KOPT-K1 (cell line): ENCODE data around the gene TMEM208.

Experiments
- H3K27ac ChIP-seq: fragments of 200-600 bp; sonication (generic); 2 replicates; pipeline ENCODE4 v1.5.1; 2016; ENCODE audit warnings: antibody characterized with exemption, mild to moderate bottlenecking, low read depth, low read length; ENCODE audit not compliant: poor library complexity, severe bottlenecking
- H3K36me3 ChIP-seq: fragments of 200-600 bp; sonication (generic); 2 replicates; pipeline ENCODE4 v1.5.1; 2017; ENCODE audit warnings: antibody characterized with exemption, mild to moderate bottlenecking, low read length, moderate library complexity; ENCODE audit not compliant: insufficient read depth
- H3K9me3 ChIP-seq: fragments of 200-600 bp; sonication (generic); 2 replicates; pipeline ENCODE4 v1.5.1; 2017; ENCODE audit warnings: antibody characterized with exemption, low read length, mild to moderate bottlenecking; ENCODE audit not compliant: insufficient read depth, poor library complexity, severe bottlenecking

The TMEM208 gene

DNA sequence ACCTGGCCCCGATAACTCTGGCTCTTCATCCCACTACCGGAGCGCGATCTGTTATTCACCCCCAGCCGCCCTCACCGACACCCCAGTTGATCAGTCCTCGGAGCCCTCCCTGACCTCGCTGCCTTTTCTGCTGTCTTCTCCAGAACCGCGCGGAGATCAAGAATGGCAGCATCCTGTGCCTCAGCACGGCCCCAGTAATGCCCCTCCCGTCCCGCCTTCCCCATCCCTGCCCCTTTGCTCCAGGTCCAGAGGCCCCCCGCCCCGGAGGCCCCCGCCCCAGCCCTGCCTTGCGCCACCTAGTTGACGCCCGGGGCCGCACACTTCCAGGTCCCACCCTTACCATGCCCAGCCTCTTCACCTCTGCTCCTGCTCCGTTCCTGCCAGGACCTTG is 27.1 kb upstream of the TMEM208 start:
- no peak overlapping the region for H3K27ac ChIP-seq
- H3K9me3 ChIP-seq: no peaks in the 10 kb centered on the region
- H3K36me3 ChIP-seq: peaks cover 97% of the 10 kb centered on the region

DNA sequence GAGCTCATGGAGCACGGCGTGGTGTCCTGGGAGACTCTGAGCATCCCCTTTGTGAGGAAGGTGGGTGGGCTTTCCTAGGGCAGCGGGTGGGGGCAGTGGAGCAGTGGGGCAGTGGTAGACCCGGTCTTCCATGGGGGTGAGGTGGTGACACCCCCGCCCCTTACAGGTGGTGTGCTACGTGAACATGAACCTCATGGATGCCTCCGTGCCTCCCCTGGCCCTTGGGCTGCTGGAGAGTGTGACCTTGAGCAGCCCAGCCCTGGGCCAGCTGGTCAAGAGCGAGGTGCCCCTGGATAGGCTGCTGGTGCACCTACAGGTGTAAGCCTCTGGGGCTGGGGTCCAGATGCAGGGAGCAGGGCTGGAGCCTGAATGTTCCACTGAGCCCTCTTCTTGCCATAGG is 26.4 kb upstream of the TMEM208 start:
- Histone ChIP-seq H3K9me3 (no peaks in the 10 kb centered on the region), H3K27ac (no peak overlapping the region), H3K36me3 (peaks cover 90% of the 10 kb centered on the region)

DNA sequence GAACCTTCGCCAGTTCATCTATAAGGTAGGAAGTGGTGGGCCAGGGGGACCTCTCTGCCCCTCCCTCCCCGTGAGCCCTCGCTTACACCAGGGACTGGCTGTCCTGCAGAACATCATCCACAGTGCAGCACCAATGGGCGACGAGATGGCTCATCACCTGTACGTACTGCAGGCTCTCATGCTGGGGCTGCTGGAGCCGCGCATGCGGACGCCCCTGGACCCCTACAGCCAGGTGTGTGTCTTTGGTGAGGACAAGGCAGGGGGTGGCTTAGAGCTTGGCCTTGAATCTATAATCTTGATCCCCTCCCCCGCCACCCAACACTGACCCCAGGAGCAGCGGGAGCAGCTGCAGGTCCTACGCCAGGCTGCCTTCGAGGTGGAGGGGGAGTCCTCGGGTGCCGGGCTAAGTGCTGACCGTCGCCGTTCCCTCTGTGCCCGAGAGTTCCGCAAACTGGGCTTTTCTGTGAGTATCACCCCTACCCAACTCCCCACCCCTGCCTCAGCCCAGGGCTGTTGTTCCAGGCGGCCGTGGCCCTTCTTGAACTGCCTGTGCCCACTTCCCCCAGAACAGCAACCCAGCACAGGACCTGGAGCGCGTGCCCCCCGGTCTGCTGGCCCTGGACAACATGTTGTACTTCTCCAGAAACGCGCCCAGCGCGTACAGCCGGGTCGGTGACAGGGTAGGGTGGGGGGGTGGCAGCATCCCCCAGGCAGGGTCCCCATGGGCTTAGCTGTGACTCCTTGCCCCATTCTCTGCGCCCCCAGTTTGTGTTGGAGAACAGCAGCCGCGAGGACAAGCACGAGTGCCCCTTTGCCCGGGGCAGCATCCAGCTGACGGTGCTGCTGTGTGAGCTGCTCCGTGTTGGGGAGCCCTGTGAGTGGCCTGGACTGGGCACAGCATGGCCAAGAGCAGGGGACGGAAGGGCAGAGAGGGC is 25.3 kb upstream of the TMEM208 start:
- Histone ChIP-seq H3K36me3 (peaks cover 89% of the 10 kb centered on the region), H3K9me3 (no peaks in the 10 kb centered on the region), H3K27ac (no peak overlapping the region)

DNA sequence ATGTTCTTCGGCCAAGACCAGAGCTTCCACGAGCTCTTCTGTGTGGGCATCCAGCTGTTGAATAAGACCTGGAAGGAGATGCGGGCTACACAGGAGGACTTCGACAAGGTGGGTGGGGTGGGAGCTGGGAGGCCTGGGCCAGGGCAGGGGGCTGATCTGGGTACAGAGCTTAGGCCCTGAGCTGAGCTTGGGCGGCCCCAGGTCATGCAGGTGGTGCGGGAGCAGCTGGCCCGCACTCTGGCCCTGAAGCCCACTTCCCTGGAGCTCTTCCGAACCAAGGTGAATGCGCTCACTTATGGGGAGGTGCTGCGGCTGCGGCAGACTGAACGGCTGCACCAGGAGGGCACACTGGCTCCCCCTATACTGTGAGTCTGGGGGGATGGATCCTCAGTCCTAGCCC is 24.5 kb upstream of the TMEM208 start:
- H3K36me3 ChIP-seq: peaks cover 83% of the 10 kb centered on the region
- no peak overlapping the region for H3K27ac ChIP-seq
- H3K9me3 ChIP-seq: no peaks in the 10 kb centered on the region

DNA sequence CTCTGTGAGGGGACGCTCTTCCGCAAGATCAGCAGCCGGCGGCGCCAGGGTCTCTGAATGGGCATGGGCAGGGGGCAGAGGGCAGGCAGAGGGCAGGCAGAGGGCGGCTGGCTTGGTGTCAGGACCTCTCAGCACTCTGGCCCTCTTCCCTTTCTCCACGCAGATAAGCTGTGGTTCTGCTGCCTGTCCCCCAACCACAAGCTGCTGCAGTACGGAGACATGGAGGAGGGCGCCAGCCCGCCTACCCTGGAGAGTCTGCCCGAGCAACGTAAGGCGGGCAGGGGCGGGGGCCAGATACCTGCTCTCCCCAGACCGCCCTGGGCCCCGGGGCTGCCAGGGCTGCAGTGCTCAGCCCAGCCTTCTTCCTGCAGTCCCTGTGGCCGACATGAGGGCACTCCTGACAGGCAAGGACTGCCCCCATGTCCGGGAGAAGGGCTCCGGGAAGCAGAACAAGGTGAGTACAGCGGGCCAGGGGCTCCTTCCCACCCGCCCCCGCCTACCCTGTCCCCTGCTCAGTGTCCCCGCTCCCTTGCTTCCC is 23.9 kb upstream of the TMEM208 start:
- no peak overlapping the region for H3K27ac ChIP-seq
- H3K36me3 ChIP-seq: peaks cover 77% of the 10 kb centered on the region
- H3K9me3 ChIP-seq: no peaks in the 10 kb centered on the region

DNA sequence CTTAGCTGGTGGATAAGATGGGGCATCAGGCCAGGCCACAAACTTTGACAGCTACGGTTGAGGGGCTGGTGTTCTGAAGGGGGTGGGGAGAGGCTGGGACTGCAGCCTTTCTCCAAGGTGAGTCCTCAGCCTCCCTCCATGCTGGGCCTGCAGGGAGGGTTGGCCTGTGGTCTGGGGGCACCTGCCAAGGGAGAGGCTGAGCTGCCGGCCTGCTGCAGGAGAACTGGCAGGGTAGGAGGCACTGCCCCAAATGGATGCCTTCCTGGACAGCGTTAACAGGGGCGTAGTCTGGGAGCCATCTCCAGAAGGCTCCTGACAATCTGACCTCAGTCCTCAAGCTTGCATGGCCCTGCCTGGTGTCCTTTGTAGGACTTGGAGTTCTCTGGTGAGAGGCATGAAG is 22.9 kb upstream of the TMEM208 start:
- H3K9me3 ChIP-seq: no peaks in the 10 kb centered on the region
- H3K36me3 ChIP-seq: peaks cover 67% of the 10 kb centered on the region
- no peak overlapping the region for H3K27ac ChIP-seq

DNA sequence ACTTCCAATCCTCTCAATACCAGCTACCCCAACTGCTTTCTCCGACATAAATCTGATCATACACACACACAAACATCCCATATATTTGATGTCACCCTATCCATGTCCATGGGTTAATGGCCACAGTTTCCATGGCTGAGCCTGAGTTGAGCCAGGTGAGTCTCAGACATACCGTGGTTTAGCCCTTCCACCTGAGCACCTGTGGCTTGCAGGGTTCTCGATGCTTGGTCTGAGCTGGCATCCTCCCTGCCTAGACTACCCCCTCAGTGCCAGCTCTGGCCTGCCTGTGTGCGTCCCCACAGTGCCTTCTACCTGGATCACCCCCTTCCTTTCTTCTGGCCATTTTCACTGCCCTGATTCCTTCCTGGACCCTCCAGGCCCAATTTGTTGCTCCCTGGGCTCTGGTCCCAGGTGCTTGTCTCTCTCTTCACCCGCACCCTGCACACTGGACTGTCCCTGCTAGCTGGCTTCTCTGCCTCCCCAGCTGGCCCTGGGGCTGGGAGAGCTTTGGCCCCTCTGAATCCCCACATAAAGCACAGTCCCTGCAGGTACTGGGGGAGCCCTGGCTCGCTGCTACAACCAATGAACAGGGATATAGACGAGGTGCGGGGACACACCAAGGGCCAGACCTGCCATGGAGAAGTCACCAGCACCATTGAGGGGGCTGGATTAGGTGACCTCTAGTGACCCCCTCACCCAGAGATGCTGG is 20.6 kb upstream of the TMEM208 start:
- Histone ChIP-seq H3K27ac (no peak overlapping the region), H3K36me3 (peaks cover 46% of the 10 kb centered on the region), H3K9me3 (no peaks in the 10 kb centered on the region)

DNA sequence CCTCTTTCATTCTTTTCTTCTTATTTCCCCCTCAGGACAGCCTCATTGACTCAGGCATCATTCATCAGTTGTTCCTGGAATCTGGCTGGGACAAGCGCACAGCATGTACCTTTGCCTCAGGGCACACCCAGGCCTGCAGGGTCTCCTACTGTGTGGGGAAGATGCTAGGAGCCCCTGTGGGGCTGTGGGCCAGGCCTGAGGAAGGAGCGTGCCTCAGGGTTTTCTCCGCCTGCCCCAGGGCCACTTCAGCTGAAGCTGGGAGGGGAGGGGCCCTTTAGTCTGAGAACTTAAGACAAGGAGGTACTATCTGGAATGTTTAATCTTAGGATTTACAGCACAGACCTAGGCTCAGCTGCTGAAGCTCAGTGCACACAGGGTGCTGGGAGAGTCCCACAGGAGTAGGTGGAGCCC is 20.1 kb upstream of the TMEM208 start:
- Histone ChIP-seq H3K9me3 (no peaks in the 10 kb centered on the region), H3K36me3 (peaks cover 40% of the 10 kb centered on the region), H3K27ac (no peak overlapping the region)

DNA sequence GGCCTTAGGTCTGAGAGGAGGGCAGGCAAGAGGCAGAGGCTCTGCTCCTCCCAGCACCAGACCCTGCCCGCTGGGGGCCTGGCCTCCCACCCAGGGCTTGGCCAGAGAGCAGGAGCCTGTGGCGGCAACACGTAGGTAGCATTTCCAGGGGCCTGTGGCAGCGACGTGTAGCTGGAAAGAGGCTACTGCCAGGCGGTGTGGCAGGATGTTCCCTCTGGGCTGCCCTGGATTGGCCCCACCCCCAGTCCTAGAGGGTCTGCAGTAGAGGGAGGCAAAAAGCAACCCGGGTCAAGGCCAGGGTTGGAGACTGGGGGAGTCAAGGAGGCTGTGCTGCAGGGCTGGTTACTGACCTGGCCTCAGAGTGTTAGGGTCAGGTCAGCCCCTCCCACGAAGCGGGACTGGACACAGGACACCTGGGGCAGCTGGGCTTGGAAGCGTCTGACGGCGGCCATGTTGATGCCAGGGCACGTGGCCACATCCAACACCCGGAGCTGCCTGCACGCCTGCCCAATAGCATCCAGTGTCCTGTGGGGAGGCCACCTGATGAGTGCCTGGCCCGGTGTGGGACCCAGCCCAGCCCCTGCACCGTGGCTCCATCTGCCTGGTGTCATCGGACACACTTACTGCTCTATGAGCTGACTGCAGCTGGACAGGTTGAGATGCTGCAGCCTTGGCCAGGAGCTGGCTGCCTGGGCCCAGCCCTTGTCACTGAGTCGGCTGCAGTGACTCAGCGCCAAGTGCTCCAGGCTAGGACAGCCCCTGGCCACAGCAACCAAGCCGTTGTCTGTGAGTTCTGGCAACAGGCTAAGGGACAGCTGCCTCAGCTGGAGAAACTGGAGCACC is 19.5 kb upstream of the TMEM208 start:
- Histone ChIP-seq H3K9me3 (no peaks in the 10 kb centered on the region), H3K27ac (no peak overlapping the region), H3K36me3 (peaks cover 34% of the 10 kb centered on the region)

DNA sequence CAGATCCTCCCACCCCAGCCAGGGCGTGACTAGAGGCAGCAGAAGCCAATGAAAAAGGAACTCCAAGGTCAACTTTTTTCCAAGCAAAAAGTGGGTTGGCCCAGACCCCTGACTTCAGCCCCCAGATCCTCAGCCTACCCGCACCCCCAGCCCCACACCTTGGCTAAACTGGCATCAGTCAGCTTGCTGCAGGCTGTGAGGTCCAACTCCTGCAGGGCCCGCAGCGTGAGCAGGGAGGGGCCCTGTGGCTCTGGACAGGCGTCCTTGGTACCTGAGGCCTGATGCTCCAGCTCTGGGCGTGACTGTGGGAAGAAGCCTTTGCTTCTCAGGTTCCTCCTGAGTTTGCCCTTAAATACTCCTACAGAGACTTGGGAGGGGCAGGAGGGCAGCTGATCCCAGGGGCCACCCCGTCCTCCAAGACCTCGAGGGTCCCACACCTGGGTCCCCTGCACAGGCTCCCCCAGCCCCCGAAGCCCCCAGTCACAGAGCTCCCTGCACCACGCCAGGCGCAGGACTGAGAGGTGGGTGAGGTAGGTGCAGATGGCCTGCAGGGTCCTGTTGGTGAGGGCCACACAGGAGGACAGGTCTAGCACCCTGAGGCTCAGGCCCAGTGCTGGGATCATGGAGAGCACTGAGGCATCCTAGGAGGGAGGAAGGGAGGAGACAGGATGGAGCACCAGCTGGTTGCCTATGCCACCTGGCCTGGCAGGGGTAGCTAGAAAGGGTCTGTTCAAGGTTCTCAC is 18.6 kb upstream of the TMEM208 start:
- Histone ChIP-seq H3K27ac (no peak overlapping the region), H3K9me3 (no peaks in the 10 kb centered on the region), H3K36me3 (peaks cover 26% of the 10 kb centered on the region)

DNA sequence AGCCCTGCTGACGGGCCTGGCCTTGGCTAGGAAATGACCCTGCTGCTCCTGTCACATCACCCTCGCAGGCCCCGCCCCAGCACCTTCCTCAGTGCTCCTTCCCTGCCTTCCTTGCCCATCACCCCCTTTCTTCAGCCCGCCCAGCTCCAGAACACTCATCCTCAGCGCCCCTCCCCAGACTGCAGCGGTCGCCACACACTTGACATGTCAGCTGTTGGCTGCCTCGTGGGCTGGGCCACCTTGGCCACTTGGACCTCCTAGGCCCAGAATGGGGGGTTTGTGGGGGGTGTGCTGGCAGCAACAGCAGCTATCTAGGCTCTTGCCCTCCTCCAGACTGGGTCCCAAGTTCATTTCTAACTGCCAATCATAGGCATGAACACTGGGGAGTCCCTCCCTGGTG is 17.4 kb upstream of the TMEM208 start:
- Histone ChIP-seq H3K36me3 (peaks cover 13% of the 10 kb centered on the region; the same call in 1 of the 2 replicates), H3K27ac (no peak overlapping the region), H3K9me3 (no peaks in the 10 kb centered on the region)

DNA sequence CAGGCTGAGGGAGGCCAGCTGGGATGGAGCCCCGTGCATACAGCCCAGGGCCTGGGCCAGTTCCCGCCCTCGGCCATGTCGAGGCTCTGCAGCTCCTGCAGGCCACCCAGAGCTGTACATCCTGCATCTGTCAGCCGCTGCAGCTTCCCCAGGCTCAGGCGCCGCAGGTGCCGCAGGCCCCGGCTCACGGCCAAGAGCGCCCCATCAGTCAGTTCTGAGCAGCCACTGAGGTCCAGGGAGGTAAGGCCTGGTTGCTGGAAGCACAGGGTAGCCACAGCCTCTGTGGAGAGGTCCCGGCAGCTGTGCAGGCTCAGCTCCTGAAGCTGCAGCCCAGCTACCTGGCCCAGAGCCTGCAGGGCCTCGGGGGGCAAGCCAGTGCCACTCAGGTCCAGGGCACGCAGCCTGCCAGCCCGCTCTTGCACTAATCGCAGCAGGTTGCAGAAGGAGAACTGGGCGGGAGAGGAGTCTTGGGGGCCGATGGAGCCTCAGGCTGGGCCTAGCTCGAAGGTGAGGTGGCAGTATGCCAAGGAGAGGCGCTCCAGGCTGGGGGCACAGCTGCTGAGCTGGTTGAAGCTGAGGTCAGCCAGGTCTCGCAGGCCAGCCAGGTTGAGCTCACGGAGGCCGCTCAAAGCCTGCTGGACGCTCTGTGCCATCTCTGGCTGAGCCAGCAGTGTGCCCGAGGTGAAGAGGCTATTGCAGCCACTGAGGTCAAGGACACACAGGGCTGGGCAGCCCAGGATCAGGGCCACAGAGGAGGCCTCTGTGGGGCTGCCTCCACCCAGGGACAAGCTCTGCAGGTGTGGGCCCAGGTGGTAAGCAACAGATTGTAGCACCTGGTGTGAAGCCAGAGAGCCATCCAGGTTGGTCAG is 16.6 kb upstream of the TMEM208 start:
- Histone ChIP-seq H3K9me3 (no peaks in the 10 kb centered on the region), H3K36me3 (0 out of 2 replicates have a peak, but pooled peaks cover 13% of the 10 kb centered on the region), H3K27ac (no peak overlapping the region)

DNA sequence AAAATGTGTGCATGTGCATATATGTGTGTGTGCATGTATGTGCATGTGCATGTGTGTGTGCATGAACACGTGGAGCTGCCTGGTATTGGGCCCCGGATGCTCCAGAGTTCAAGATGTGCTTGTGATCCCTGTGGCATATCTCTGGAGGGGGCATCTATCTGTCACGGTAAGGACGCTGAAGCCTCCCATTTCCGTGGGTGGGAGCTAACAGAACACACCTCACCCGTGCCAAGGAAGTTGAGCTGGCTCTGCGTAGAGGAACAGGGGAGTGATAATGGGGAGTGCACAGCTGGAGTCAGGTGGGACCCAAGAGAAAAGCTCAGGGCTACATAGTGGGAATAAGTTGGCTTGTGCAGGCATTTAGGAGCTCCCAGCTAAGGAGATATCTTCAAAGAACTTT is 15.3 kb upstream of the TMEM208 start:
- Histone ChIP-seq H3K27ac (no peak overlapping the region), H3K36me3 (0 out of 2 replicates have a peak, but pooled peaks cover 1% of the 10 kb centered on the region)

More for the DNA sequence above, 15.3 kb upstream of the TMEM208 start:
- H3K9me3 ChIP-seq: no peaks in the 10 kb centered on the region
